Stimulated activated CD4-positive, alpha-beta T cell treated with anti-CD3 and anti-CD28 coated beads, TNF-alpha, amount 100 ng/mL, for 4 hours (primary cell): ENCODE data around the gene CROCC2.

Experiments used
- DNase-seq, 3 experiments: peaks; one replicate each; pipeline ENCODE4 v3.0.0-alpha.2; 2020; ENCODE audit warnings: low read depth in 3 of 3

The CROCC2 gene

GRCh38 chr2:240999873-241000541, 93.9 kb downstream of the CROCC2 start:
- DNase-seq, result no peak

DNA sequence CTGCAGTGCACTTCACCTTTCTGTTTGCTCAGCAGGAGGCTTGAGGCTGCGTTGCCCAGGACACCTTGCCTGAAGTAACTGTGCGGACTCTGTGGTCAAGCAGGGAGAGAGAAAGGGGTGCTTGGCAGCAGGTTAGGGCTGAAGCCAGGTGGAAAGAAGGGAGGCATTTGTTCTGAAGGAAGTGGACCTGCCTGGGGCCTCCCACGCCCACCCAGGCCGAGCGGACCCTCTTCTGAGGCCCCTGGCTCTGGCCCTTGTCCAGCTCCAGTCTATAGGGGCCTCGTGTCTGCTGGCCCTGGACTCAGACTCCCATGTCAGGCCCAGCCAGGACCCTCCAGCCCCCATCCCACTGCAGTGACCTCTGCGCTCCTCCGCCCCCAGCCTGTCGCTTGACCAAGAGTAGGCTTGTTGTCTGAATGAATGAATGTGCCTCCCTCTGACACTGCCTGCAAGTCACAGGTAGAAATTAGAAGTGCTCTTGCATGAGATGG, 94.7 kb downstream of the CROCC2 start:
- DNase-seq, result no peak

DNA sequence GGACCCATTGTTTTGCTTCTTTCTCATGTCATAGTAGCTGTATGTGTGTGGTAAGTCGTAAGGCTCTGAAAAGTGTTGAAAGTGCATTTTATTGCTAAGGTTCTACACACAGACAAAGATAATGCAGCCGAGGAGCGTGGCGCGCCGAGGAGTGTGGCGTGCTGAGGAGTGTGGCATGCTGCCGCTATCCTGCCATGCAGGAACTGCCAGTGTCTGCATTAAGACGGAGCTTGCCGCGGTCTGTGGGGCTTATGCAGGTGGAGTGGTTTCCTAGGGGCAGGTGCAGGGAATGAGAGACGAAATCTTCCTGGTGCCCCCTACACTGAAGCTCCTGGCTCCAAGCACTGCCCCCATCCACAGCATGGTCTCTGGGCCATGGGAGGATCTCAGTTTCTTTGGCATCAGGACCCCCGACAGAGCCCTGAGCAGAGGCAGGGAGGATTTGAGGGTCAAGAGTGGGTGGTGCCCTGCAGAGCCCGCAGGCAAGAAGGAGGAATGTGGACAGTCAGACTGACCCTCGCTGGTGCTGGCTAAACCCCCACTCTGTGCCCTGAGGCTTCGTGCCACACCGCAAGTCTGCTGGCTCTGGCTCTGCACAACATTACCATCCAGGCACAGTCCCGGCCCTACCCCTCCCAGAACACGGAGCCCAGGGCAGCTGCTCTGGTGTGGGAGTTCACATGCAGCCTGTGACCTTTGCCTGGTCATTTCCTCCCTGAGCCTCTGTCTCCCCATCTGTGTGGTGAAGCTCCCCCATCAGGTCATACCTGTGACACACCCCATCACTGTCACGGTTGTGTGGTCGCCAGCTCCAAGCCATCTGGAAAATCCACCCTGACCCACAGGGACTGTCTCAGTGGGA, 95.5 kb downstream of the CROCC2 start:
- no peak for DNase-seq

DNA sequence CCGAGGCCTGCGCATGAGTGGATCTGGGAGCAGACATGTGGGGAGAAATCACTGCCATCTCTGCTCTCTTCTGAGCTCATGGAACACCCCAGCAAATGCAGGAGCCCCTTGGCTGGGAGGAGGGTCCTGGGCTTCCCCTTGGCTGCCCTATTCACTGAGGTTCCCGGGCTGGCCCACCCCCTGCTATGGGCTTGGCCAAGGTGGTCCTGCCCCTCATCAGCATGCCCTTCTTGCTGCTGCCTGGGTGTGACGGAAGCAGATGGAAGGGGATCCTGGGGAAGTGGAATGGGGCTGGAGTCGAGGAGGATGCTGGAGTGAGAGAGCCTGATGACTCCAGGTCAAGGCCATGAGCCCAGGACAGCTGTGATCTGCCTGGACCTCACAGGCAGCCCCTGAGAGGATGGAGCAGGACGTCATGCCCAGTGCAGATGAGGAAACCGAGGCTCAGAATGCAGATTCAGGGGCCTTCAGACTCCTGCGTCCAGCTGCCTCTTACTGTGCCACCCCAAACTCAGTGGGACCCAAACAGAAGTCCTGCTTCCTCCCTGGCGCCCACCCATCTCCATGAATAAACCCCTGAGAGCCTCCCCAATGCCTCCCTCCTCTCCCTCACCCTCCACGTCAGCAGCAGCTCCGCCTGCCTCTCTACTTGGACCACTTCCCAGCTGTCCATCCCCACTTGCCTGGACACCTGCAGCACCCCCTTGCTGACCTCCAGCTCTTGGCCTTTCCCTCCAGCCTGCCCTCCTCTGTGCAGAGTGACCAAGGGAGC, 96.3 kb downstream of the CROCC2 start:
- no peak for DNase-seq

- DNase-seq, result no peak
Observed at GRCh38 chr2:241003047-241003360, 96.9 kb downstream of the CROCC2 start.

- DNase-seq, result no peak
Observed at GRCh38 chr2:241003369-241003768, 97.2 kb downstream of the CROCC2 start.

DNA sequence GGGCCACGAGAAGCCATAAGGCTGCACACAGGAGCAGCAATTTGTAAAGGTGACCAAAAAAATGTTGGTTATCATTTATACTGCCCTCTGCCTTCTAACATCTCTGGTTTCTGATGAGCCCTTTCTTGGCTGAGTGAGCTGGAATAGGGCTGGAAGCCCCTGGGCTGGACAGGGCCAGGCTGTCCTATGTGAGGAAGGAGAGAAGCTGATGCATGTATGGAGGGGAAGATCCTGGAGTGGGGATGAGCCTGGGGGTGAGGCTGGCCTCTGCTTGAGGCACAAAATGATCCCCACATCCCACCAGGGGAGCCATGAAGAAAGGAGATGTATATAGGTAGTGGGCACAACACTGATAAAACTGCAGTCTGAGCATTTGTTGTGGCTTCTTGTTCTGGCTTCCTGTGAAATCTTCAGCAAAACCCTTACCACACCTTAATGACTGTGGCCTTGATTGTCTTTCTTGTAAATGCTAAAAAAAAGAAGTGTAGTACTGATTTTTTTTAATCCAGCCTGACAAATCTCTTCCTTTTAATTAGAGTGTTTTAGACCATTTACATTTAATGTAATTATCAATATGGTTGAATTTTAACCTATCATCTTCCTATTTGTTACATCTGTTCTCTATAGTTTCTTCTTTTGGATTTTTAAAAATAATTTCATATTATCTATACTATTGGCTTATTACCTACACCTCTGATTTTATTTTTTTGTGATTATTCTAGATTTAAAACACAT, 97.9 kb downstream of the CROCC2 start:
- DNase-seq, result no peak

DNA sequence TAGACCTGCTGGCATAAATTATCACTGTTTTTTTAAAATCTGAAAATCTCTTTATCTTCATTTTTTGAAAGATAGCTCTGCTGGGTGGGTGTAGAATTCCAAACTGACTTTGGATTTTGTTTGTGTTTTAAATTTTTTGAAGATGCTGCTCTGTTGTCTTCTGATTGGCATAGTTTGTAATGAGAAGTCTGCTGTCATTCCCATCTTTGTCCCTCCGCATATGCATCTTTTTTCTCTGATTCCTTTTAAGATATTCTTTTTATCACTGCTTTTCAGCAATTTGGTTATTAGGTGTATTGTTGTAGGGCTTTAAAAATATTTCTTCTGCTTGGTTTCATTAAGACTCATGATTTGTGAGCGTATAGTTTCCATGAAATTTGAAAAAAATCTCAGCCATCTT, 99.4 kb downstream of the CROCC2 start:
- DNase-seq, result no peak

DNA sequence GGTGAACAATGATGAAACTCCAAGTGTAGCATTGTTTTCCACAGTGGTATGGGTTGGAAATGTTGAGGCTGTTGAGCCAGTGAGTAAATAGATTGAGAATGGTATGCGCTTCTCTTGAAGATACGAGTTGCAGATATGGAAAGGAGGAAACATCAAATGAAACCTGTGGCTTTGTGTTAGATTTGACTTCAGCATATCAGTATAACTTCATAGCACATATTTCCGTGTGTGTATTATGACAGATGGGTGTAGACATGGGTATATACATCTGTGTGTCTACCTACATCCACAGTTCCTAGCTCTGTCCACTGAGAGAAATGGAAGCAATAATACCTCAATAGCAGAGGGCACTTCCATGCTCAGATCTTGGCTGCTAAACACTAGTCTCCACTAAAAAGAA, 100.3 kb downstream of the CROCC2 start:
- DNase-seq, result no peak

DNA sequence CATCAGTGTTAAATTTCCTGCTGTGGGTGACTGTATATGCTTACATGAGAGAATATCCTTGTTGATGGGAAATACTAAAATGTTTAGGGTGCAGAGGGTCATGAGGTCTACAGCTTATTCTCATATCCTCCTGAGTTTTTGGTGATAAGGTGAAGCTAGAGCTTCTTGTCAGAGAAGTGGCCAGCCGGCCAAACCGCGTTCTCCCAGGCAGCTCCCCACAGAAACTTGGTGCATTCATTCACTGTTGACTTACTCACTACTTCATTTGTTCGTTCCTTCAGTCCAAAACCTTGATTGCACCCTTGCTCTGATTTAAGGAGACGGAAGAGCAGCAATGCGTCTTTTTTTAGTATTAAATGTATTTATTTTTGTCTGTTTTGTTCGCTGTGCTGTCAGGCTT, 101.0 kb downstream of the CROCC2 start:
- DNase-seq, result no peak

- DNase-seq, result no peak
Observed at GRCh38 chr2:241007880-241008710, 102.0 kb downstream of the CROCC2 start.

- DNase-seq, result no peak
Observed at GRCh38 chr2:241008711-241009121, 102.6 kb downstream of the CROCC2 start.

DNA sequence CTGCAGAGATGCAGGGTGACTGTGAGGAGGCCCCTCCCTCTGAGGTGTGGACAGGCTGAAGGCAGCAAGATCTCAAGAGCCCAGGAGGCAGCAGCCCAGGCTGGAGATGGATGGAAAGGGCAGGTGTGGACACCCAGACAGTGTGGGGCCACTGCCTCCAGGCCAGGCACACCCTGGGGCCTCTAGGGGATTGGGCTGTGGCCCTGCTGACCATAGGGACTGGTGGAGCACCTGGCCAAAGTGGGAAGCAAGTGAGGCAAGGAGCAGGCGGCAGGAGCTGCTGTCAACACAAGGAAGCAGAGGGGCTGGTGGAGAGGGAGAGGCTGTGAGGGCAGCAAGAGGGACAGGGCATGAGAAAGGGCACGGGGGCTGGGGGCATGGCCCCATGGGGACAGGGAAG, 103.1 kb downstream of the CROCC2 start:
- no peak for DNase-seq

DNA sequence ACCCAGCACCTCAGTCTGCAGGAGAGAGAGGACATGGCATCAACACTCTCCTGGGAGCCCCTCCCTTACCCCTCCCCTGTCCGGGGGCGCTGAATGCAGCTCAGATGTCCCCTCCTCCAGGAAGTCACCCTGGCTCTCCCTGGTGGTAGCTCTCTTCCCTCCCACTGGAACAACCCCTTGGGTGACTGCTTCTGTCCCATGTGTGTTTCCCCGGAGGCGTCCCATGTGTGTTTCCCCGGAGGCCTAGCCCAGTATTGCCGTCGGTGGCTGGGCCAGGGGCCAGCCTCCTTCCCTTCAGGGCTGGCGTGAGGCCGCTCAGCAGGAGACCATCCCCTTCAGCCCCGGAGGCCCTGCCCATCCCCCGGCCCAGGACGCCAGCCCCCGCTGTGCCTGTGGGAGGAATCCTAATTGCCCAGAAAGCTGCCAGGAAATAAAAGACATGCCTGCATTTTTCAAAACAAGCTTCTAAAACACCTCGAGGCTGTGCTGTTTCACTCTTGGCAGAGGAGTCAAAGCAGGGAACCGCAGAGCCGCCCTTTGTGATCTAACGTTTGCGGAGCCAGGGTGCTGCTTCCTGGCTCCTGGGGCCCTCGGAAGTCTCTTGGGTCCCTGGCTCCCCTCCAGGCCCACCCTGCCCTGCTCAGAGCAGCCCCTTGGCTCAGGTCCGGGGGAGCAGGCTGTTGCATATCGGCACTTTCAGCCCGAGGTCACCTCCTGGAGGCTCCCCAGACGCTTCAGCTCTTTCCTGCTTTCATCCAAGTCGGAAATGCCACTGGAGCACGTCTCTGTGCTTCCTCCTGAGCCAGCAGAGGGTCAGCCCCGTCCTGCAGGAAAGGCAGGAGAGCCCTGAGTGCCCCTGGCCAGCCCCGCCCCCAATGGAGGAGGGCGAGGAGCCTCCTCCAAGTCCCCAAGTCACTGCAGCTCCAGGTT, 103.7 kb downstream of the CROCC2 start:
- DNase-seq, result no peak

DNA sequence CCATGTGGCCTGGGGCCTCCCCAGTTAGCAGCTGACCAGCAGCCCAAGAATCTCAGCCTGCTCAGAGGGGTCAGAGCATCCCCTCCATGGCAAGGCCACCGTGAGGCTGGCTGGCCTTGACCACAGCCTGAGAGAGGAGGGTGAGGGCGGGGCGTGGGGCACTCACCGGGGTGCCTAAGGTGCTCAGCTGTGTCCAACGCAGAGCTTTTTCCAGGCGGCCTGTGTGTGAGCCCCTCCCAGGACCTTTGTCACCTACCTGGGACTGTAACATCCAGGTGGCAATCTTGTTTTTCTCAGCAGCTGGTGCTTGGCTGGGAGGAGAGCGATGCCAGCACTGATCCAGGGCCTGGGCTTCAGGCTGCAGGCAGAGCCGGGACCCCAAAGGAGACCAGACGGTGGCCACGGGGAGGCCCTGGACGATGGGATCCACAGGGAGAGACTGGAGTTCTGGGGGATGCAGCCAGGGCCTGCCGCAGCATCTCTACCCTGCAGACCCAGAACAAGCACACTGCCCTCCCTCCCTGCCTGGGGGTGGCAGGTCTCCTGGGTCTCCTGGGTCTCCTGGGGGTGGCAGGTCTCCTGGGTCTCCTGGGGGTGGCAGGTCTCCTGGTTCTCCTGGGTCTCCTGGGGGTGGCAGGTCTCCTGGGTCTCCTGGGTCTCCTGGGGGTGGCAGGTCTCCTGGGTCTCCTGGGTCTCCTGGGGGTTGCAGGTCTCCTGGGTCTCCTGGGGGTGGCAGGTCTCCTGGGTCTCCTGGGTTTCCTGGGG, 104.6 kb downstream of the CROCC2 start:
- no peak for DNase-seq

DNA sequence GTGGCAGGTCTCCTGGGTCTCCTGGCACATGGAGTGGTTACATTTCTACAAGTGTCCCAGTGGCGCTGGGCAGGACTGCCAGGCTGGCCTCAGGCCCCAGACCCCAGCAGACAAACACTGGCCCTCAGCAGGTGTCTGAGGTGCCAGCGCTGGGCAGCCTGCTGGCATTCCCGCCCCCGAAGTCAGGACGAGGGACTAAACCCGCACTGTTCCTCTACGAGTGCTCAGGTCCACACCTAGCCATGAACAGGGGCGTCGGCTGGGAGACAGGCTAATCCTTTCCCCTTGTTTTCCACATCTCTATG, 105.1 kb downstream of the CROCC2 start:
- DNase-seq, result no peak

- DNase-seq, result no peak
Observed at GRCh38 chr2:241011751-241012510, 105.8 kb downstream of the CROCC2 start.

- no peak for DNase-seq
Observed at GRCh38 chr2:241014224-241014623, 108.1 kb downstream of the CROCC2 start.

DNA sequence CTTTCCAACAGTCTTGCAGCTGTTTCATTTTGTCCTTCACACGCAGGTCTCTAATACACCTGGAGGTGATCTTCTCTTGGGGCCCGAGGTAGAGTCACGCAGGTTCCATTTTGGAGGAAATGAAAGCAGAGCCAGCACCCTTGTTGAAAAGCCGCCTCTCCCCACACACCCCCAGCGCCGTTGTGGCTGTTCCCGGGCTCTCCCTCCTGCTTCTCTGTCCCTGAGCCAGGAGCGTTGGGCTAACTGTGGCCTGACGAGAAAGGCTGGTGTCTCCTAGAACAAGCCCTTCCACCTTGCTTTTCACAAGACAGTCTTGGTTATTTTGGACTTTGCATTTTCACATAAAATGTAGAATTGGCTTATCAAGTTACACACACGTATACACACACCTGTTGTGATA, 108.6 kb downstream of the CROCC2 start:
- DNase-seq, result no peak
